GM18499 (cell line): ENCODE results near the gene FAM161A.
"Not testable (repeated sequence)": the region's sequence is repeated elsewhere in the genome, so short reads cannot be mapped to it uniquely, and the experiment has no call there.

Experiments
- ATAC-seq: cut with Tn5 transposase; IDR thresholded peaks from one replicate; pipeline ENCODE4 v1.9.1; 2021; ENCODE audit warnings: moderate number of reproducible peaks; ENCODE audit not compliant: insufficient read depth, unreplicated experiment

FAM161A gene

DNA sequence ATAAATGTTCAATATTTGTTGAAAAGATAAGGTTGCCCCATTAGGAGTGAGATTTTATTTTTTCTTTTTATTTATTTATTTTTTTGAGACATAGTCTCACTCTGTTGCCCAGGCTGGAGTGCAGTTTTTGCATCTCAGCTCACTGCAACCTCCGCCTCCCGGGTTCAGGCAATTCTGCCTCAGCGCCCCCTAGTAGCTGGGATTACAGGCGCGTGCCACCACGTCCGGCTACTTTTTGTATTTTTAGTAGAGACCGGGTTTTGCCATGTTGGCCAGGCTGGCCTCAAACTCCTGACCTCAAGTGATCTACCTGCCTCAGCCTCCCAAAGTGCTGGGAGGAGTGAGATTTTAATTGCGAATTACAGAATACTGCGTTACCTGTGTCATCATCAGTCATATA lies 2.6 kb downstream of the FAM161A start:
- not testable (repeated sequence) for ATAC-seq

- ATAC-seq = no peak
Measured at GRCh38 chr2:61845320-61845719, 8.5 kb downstream of the FAM161A start.

DNA sequence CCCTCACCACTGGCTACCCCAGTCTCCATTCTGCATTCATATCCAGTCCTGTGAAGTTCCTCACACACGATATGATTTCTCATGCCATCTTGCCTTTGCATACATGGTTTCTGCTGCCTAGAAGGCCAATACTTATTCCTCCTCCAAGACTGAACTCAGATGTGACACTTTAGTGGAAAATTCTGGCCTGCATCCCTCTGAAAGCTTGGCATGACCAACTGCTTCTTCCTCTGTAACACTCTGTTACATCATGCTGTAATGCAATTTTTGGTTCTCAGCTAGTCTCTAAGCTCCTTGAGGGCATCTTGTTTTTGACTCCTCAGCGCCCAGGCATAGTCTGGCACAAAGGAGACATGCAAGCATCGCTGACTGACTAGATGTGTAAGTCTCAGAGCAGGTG lies 12.6 kb downstream of the FAM161A start:
- no peak for ATAC-seq

- no peak for ATAC-seq
Measured at GRCh38 chr2:61834893-61835292, 19.0 kb downstream of the FAM161A start.

DNA sequence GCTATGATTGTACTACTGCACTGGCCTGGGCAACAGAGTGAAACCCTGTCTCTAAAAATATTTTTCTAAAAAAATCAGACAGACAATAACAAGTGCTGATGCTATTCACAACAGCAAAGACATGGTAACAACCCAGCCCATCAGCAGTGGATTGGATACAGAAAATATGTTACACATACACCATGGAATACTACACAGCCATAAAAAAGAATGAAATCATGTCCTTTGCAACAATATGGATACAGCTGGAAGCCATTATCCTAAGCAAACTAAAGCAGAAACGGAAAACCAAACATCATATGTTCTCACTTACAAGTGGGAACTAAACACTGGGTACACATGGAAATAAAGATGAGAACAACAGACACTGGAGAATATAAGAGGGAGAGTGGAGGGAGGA lies 19.9 kb downstream of the FAM161A start:
- ATAC-seq = no peak

DNA sequence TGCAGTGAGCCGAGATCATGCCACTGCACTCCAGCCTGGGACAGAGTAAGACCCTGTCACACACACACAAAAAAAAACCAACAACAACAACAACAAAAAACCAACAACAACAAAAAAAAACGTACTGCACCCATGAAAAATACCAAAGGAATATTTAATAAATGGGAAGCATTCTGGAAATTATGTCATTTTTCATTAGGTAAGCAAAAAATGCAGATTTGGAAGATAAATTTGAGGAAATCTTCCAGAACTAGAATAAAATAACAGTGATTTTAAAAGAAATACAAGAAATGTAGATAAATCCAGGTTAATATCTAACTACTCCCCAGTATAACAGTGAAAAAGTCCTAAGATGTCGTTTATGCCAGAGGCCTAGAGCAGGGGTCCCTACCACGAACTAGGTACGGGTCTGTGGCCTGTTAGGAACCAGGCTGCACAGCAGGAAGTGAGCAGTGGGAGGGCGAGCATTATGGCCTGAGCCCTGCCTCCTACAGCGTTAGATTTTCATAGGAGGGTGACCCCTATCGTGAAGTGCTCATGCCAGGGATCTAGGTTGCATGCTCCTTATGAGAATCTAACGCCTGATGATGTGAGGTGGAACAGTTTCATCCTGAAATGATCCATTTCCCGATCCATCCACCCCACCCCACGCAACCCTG lies 21.5 kb downstream of the FAM161A start:
- ATAC-seq = no peak

- no peak for ATAC-seq
Measured at GRCh38 chr2:61822255-61822654, 31.6 kb downstream of the FAM161A start.

- ATAC-seq = no peak
Measured at GRCh38 chr2:61816480-61817355, 37.1 kb downstream of the FAM161A start.

GRCh38 chr2:61814539-61815160 lies 39.2 kb downstream of the FAM161A start:
- no peak for ATAC-seq

DNA sequence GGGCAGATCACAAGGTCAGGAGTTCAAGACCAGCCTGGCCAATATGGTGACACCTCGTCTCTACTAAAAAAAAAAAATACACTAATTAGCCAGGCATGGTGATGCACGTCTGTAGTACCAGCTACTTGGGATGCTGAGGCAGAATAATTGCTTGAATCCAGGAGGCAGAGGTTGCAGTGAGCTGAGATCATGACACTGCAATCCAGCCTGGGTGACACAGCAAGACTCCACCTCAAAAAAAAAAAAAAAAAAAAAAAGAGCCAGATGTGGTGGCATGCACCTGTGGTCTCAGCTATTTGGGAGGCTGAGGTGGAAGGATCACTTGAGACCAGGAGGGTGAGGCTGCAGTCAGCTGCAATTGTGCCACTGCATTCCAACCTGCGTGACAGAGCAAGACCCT lies 40.5 kb downstream of the FAM161A start:
- ATAC-seq = not testable (repeated sequence)

DNA sequence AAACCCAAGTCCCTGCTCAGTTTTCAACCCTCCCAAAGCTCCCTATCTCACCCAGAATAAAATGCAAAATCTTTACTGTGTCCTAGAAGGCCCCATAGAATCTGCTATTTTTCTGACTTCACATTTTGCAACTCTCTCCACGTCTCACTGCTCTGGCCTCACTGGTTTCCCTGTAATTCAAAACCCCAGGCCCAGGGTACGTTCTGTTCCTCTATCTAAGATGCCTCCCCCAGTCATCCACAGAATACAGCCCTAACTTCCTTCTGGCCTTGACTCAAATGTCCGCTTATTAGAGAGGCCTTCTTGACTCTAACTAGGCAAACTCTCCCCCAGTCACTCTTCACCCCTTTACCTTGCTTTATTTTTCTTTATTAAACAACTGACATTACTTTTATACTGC lies 42.0 kb downstream of the FAM161A start:
- no peak for ATAC-seq

- not testable (repeated sequence) for ATAC-seq
Measured at GRCh38 chr2:61810203-61810602, 43.7 kb downstream of the FAM161A start.

GRCh38 chr2:61808693-61809092 lies 45.2 kb downstream of the FAM161A start:
- ATAC-seq = not testable (repeated sequence)

DNA sequence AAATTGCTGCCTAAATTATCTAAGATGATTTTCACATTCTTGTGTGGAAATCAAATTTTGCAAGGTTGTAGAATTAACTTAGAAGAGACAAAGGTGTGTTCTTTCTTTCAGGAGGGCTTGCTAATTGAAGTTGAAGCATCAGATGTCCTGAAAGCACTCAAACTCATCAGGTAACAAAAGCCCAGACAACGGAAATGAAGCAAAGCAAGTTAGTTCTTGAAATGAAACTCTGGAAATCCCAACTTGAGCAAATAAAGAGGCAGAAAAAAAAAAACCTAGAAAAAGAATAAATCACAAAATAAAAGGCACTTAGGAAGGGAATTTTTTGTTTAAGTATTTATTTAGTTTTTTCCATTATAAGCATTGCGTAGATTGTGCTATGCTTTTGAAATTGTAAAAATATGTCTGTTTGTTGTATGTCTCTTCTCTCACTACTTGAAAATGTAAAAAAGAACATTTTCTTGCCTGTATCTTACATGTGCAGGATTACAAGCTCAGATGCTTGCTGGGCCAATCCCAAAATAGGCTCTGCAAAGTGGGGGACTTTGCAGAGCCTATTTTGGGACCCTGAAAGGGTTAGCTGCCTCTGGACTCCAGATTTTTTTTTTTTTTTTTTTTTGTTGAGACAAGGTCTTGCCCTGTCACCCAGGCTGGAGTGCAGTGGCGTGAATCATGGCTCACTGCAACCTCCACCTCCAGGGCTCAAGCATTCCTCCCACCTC lies 46.7 kb downstream of the FAM161A start:
- ATAC-seq = no peak

DNA sequence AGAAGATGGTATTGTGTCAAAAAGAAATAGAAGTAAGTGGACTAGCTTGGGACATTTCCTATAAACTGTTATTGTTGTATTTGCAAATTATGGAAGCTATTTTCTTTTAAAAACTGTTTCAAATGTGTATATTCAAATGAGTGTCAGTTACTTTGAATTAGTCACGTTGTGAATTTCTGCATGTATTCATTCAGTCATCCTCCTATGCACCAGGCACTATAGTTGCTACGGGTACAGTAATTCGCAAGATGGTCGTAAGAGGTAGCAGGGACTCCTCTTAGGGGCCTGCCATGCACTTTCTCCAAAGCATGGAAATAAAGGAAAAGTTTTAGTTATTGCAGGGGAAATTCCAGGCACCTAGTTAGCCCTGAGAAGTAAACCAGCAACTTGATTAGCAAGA lies 51.3 kb downstream of the FAM161A start:
- no peak for ATAC-seq

- no peak for ATAC-seq
Measured at GRCh38 chr2:61799099-61799498, 54.8 kb downstream of the FAM161A start.

- not testable (repeated sequence) for ATAC-seq
Measured at GRCh38 chr2:61797446-61797845, 56.4 kb downstream of the FAM161A start.

- no peak for ATAC-seq
Measured at GRCh38 chr2:61795408-61795807, 58.5 kb downstream of the FAM161A start.

DNA sequence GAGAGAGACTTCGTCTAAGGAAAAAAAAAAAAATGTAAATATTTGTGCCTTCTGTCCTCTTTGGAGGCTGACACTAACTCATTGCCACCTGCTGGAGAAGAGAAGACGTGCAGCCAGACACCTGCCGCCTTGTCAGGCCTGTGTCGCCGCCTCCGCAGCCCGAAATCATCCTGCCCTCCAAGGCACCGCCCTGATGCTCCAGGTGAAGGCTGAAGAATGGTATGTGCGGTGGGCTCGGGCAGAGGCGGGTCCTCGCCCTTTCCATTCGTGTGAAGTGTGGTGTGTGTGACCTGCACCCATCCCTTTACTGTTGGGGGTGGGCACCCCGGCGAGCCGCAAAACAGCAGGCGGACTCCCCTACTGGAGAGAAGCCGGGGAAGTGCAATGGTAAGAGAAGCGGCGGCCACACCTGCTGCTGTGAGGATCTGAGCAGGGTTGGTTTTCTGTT lies 60.4 kb downstream of the FAM161A start:
- no peak for ATAC-seq

DNA sequence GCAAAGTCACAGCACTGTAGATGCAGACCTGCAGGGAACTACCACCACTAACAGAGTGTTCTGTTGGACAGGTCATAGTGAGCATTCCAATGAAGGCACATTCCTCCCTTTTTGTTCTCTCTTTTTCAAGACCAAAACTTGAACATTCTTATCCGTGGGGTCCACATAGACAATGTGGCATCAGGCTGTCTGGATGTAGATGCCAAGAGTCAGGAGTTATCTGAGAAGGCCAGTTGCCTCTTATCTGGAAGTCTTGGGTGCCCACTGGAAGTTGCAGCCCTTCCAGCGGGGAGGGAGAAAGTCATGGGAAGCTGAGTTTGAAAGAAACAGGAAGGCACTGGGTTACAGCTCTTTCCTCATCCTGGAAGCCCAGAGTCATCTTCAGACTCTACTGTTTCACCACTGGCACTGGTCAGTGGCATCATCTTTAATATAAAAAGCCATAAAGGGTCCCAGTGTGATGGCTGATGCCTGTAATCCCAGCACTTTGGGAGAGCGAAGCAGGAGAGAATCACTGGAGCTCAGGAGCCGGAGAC lies 61.4 kb downstream of the FAM161A start:
- ATAC-seq = no peak
